Mucosa of stomach (tissue), 1 donor: Measurements from ENCODE around the gene JAKMIP1.

Experiments
- H3K27me3 ChIP-seq: one replicate; pipeline ENCODE4 v1.7.0; 2013; ENCODE audit warnings: mild to moderate bottlenecking, low read length; ENCODE audit not compliant: control insufficient read depth, insufficient read depth
- H3K36me3 ChIP-seq: one replicate; pipeline ENCODE4 v1.7.0; 2013; ENCODE audit warnings: low read length; ENCODE audit not compliant: control insufficient read depth, insufficient read depth
- H3K4me1 ChIP-seq: one replicate; pipeline ENCODE4 v1.7.0; 2013; ENCODE audit warnings: mild to moderate bottlenecking, low read length; ENCODE audit not compliant: control insufficient read depth, insufficient read depth
- H3K4me3 ChIP-seq: one replicate; pipeline ENCODE4 v1.7.0; 2013; ENCODE audit warnings: low read length
- H3K9ac ChIP-seq: one replicate; pipeline ENCODE4 v1.7.0; 2013; ENCODE audit warnings: mild to moderate bottlenecking, low read length, moderate library complexity
- H3K9me3 ChIP-seq: one replicate; pipeline ENCODE4 v1.7.0; 2013; ENCODE audit warnings: mild to moderate bottlenecking, low read length, moderate library complexity; ENCODE audit not compliant: control insufficient read depth
- donor health status: Pancreatic carcinoma.

JAKMIP1 gene

DNA sequence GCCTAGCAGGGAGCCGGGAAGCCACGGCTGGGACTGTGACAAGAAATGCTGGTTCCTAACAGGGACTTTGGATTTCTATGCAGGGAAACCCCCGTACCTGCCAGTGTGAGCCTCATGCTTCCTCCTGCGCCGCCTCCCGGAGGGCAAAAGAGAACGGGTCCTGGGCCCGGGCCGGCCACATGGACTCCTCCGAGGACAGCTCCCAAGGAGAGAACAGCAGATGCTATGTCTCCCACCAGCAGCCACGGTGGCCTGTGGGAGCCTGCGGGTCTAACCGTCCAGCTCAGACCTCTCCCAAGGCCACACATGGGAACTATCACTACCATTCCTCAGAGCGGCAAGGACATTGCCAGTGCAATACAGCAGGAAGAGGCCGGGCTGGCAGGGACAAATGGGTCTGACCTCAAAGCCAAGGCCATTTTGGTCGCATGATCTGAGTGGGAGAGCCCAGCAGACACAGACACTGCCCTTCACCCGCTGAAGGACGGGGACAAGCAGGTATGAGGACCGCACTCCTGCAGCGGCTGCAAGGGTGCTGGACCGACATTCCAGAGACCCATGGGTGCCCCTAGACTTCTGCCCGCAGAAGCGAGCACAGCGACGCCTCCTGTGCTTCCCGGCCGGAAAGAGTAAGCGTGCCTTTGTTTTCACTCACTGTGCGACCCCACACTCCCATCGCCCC, 177.6 kb downstream of the JAKMIP1 start:
- no peaks in the 10 kb centered on the region for H3K27me3 ChIP-seq
- H3K4me3 ChIP-seq: no peak overlapping the region

GRCh38 chr4:6021831-6022606, 178.3 kb downstream of the JAKMIP1 start:
- no peaks in the 10 kb centered on the region for H3K36me3 ChIP-seq
- H3K4me3 ChIP-seq: no peak overlapping the region
- H3K4me1 ChIP-seq: no peaks in the 10 kb centered on the region
- no peak overlapping the region for H3K9ac ChIP-seq
- H3K9me3 ChIP-seq: no peaks in the 10 kb centered on the region
- H3K27me3 ChIP-seq: no peaks in the 10 kb centered on the region

More for the DNA sequence above, 177.6 kb downstream of the JAKMIP1 start:
- Histone ChIP-seq H3K36me3 (no peaks in the 10 kb centered on the region), H3K4me1 (no peaks in the 10 kb centered on the region), H3K9ac (no peak overlapping the region), H3K9me3 (no peaks in the 10 kb centered on the region)

GRCh38 chr4:6020613-6021012, 179.7 kb downstream of the JAKMIP1 start:
- no peak overlapping the region for H3K4me3 ChIP-seq
- no peaks in the 10 kb centered on the region for H3K36me3 ChIP-seq
- H3K9me3 ChIP-seq: no peaks in the 10 kb centered on the region
- no peaks in the 10 kb centered on the region for H3K27me3 ChIP-seq
- no peak overlapping the region for H3K9ac ChIP-seq
- no peaks in the 10 kb centered on the region for H3K4me1 ChIP-seq

GRCh38 chr4:6019316-6020263, 180.8 kb downstream of the JAKMIP1 start:
- Histone ChIP-seq H3K4me1 (no peaks in the 10 kb centered on the region), H3K9me3 (no peaks in the 10 kb centered on the region), H3K27me3 (no peaks in the 10 kb centered on the region), H3K9ac (no peak overlapping the region), H3K4me3 (no peak overlapping the region), H3K36me3 (no peaks in the 10 kb centered on the region)

DNA sequence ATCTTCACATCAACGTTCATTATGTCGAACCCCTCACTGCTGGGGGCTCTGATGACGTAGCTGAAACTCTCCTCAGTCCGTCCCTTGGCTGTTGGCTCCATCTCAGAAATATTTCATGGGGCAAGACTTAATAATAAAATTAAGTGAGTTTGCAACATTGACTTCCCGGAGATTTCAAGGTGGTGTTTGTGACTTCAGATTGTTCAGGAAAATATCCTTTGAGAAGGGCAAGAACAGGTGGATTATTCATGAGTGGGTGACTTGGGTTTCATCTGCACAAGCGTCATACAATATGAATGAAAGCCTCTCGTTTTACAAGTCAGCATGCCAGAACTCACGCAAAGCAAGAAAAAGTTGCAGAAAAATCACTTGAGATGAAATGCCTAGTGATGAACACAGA, 182.0 kb downstream of the JAKMIP1 start, which contains the start of gene C4orf50:
Gene C4orf50, minus strand, starts transcription at position 101 of the 400 bp plus-strand sequence.
- Histone ChIP-seq H3K36me3 (no peaks in the 10 kb centered on the region), H3K9ac (no peak within 1 kb of the TSS), H3K9me3 (no peaks in the 10 kb centered on the region), H3K4me3 (no peak within 1 kb of the TSS), H3K4me1 (no peaks in the 10 kb centered on the region), H3K27me3 (no peaks in the 10 kb centered on the region)

DNA sequence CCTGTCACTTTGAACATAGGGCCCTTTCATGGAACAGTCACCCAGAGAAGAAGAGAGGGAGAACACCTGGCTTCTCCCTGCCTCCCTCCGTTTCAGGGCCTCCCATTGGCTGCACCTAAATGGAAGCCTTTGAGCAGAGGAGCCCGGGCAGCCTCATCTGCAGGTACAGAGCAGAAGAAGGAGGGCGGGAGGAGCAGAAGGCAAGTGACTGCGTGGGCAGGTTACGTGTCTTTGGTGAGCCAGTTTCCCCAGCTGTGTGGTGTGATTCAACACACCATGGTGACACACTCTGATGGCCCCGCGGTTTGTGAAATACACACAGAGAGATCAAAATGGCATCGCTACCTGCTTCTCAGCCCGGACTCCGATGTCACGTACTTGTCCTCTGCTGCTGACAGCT, 182.5 kb downstream of the JAKMIP1 start:
- Histone ChIP-seq H3K9me3 (no peaks in the 10 kb centered on the region), H3K27me3 (no peaks in the 10 kb centered on the region), H3K36me3 (no peaks in the 10 kb centered on the region), H3K4me1 (no peaks in the 10 kb centered on the region), H3K4me3 (no peak overlapping the region), H3K9ac (no peak overlapping the region)

- Histone ChIP-seq H3K4me3 (no peak overlapping the region), H3K36me3 (no peaks in the 10 kb centered on the region), H3K9me3 (no peaks in the 10 kb centered on the region), H3K9ac (no peak overlapping the region), H3K27me3 (no peaks in the 10 kb centered on the region), H3K4me1 (no peaks in the 10 kb centered on the region)
Measured at GRCh38 chr4:6017030-6017429, 183.3 kb downstream of the JAKMIP1 start.

DNA sequence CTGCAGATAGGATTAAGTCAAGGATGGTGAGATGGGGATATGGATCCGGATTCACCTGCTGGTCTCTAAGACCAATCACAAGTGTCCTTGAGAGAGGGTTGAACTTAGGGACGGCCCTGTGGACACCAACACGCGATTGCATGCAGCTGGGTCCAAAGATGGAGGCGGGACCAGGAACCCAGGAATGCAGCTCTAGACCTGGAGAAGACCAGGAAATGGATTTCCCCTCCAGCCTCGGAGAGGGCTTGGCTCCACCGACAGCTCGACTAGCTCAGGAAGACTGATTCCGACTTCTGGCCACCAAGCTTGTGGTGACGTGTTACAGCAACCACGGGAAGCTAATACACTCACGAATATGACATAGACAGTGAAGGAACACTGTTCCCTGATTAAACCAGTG, 186.8 kb downstream of the JAKMIP1 start:
- Histone ChIP-seq H3K4me1 (no peaks in the 10 kb centered on the region), H3K36me3 (no peaks in the 10 kb centered on the region), H3K4me3 (no peak overlapping the region), H3K9ac (no peak overlapping the region), H3K27me3 (peaks cover 4% of the 10 kb centered on the region), H3K9me3 (no peaks in the 10 kb centered on the region)

DNA sequence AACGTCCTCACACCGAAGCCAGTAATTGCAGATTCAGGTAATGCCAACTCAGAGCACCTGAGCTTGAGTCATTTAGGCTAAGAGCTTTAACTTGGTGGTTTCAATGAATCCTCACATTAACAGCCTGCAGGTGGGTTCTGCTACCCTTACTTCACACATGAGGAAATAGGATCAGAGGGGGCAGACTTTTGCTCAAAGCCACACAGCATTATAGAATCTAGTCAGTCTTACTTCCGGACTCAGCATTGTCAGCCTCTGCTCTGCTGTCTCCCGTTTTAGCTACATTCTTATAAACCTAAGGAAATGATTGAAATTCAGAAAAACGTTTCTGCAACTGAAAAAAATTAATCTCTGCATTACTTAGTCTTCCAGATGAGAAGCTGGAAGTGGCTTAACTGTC, 188.1 kb downstream of the JAKMIP1 start:
- Histone ChIP-seq H3K9ac (no peak overlapping the region), H3K36me3 (no peaks in the 10 kb centered on the region), H3K27me3 (peaks cover 7% of the 10 kb centered on the region), H3K4me3 (no peak overlapping the region), H3K9me3 (no peaks in the 10 kb centered on the region), H3K4me1 (no peaks in the 10 kb centered on the region)

DNA sequence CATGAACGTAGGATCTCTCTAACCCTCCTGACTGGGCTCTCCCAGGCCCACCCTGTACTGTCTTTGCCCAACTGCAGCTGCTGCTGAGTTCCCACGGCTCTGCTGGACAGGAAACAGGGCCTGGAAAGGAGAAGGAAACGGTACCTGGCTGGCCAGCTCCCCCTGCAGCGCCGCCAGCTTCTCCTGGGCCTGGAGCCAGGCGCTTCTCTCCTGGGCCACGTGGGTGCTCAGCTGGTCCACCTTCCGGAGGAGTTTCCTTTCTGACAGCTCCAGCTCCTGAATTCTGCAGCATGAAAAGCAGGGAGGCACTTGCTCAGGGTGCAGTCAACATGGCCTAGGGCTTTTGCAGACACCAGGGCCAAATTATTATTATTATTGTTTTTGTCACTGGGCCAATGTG, 188.7 kb downstream of the JAKMIP1 start:
- no peaks in the 10 kb centered on the region for H3K9me3 ChIP-seq
- no peaks in the 10 kb centered on the region for H3K36me3 ChIP-seq
- no peaks in the 10 kb centered on the region for H3K4me1 ChIP-seq
- H3K27me3 ChIP-seq: peaks cover 7% of the 10 kb centered on the region
- H3K9ac ChIP-seq: no peak overlapping the region
- no peak overlapping the region for H3K4me3 ChIP-seq

GRCh38 chr4:6011271-6011671, 189.1 kb downstream of the JAKMIP1 start:
- no peak overlapping the region for H3K4me3 ChIP-seq
- H3K9ac ChIP-seq: no peak overlapping the region
- no peaks in the 10 kb centered on the region for H3K4me1 ChIP-seq
- peaks cover 7% of the 10 kb centered on the region for H3K27me3 ChIP-seq
- no peaks in the 10 kb centered on the region for H3K36me3 ChIP-seq
- H3K9me3 ChIP-seq: no peaks in the 10 kb centered on the region

GRCh38 chr4:6010789-6011188, 189.6 kb downstream of the JAKMIP1 start:
- Histone ChIP-seq H3K9ac (no peak overlapping the region), H3K4me3 (no peak overlapping the region), H3K4me1 (no peaks in the 10 kb centered on the region), H3K27me3 (peaks cover 7% of the 10 kb centered on the region), H3K9me3 (no peaks in the 10 kb centered on the region), H3K36me3 (no peaks in the 10 kb centered on the region)
